ENCODE data around the gene CDH23.

- TF ChIP-seq EZH2 (IDR thresholded peaks at IDR 0.05; ENCODE audit: insufficient read depth, poor library complexity, severe bottlenecking) (no peak), EZH2phosphoT487 (IDR thresholded peaks at IDR 0.05; ENCODE audit: insufficient read depth, low read depth) (no peak)
Measured at GRCh38 chr10:71432101-71432905, 35.6 kb downstream of the CDH23 start.

All from GM23248 (cell line).